ENCODE results near the gene MRPL24. TPM values are rescaled to one million over a fixed set of nuclear protein-coding genes. Genes with fewer than 3 reads are reported as not detected.
A peak's percentile ranks its signal among the peaks of the same experiment; 100 is the strongest.

The MRPL24 gene
- polyA plus RNA-seq, 5 donors, result 55.1 to 62.1 (median 56.8) TPM

DNA sequence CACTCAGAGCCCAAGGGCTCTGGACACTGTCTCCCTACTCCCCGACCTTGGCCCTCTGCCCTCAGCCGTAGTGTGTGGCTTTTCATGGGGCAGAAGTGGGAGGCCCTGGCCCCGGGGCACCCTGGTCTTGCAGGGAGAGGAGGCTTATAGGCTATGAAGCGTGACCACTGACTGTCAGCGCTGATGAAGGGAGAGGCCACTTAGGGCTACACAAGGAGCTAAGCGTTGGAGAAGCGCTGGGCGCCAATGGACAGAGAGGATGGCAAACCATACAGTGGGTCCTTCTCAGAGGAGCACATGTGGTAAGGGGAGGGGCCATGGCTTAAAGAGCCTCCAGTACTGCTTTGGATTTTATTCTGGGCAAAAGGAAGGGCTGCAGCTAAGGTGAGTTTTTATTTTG is 43.4 kb downstream of the MRPL24 start:
- DNase-seq, result no peak

GRCh38 chr1:156696755-156697154 is 44.1 kb downstream of the MRPL24 start:
- DNase-seq, result no peak

GRCh38 chr1:156694690-156694962 is 46.3 kb downstream of the MRPL24 start:
- no peak for DNase-seq

DNA sequence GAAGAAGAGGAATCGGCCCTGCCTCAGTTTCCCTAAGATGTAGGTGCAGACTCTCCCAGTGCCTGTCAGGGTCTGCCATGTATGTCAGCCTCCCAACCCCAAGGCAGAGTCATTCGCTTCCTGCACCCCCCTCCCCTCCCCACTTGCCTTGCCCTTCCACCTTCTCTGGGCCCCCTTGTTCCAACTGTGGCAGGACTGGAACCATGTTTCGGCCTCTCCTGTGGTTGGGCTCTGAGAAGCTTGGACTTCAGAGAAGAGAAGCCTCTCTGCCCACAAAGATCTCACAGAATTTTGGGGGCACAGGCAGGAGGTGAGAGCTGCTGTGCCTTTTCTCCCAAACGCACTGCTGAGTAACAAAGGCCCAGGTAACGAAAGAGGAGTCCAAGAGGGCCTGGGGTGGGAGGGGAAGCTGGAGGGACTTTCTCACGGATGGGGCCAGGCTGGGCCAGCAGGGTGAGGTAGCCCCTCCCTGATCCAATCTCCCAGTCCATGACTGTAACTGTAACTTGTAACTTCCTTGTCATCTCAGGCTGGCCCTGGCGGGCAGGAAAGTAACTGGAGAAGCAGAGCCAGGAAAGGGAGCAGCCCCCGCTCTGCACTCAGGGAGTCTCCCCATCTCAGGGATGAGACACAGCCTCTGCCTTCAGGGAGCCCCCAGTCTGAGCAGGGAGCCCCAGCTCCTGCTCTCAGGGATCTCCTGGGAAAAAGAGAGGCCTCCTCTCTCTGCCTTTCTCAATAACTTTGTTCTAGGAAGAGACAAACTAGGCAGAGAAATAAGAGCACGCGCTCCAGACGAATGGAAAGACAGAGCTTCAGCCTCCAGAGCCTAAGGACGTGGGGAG is 46.8 kb downstream of the MRPL24 start:
- no peak for DNase-seq

DNA sequence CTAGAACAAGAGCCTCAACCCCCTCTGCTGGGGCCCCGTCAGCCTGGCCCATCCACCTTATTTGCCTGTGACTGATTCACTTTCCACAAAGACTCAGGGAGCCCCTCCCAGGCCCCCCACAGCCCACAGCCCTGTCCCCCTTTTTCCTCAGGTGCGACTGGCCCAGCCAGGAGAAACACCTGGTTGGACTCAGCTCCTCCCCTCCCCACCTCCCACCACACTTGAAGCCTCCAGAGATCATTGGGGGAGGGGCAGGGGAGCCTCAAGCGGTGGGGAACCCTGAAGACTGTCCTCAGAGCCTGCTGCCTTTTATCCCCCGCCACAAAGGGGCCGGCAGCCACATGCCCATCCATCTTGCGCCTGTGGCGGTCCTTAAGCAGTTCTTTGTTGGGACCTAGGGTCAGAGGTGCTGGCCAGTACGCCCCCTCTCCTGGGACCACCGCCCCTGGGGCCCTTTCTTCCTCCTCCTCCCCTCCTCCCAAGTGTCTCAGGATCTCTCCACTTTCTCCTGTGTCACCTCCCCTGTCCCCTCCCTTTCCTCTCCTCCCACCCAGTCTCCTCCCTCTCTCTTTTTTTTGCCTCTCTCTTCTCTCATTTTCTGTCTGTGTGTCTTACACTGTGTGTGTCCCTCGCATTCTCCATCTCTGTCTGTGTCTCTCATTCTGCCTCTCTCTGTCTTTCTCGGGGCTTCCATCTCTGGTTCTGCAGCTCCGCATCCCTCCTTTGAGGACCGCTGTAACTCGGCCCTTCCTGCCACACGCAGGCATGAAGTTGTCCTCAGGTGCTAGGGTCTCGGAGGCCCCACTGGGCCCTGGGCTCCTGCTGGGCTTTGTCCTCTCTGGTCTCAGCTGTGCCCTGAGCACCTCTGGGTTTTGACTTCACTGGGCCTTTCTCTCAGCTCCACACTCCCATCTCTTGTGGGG is 47.7 kb downstream of the MRPL24 start:
- peak; percentile 70 to 72 for DNase-seq

GRCh38 chr1:156692441-156692924 is 48.4 kb downstream of the MRPL24 start:
- DNase-seq, result no peak

DNA sequence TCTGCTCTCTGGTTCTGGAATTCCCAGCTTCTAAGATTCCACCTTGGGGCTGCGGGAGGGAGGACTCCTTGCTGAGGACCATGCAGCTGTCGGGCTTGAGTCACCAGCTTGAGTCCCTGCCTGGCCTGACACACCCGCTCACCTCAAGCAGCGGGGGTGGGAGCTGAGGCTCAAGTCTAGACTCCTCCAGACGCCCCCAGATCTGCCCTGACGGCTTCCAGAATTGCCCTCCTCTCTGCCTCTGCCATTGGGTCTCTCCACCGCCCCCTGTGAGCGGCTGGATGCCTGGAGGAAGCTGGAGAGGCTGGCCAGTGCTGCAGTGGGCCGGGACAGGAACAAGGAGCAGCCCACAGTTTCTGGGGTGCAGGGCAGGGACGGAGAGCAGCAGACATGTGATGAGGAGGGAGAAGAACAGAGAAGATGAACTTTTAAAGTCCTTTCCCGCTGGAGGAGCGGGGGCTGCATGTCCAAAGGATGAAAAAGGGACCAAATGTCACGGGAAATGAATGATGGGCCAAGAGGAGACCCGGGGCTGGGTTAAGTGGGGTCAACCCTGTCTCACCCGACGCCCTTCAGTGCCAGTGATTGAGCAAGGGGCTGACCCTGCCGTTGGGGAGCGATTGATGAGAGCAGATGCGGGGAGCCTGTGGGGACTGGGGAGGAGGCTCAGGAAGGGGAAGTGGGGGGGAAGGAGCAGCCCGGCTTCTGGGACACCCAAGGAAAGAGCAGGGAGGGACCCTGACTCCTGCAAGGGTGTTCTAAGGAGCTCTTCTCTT is 49.0 kb downstream of the MRPL24 start:
- no peak for DNase-seq

GRCh38 chr1:156691191-156691590 is 49.7 kb downstream of the MRPL24 start:
- DNase-seq, result no peak

DNA sequence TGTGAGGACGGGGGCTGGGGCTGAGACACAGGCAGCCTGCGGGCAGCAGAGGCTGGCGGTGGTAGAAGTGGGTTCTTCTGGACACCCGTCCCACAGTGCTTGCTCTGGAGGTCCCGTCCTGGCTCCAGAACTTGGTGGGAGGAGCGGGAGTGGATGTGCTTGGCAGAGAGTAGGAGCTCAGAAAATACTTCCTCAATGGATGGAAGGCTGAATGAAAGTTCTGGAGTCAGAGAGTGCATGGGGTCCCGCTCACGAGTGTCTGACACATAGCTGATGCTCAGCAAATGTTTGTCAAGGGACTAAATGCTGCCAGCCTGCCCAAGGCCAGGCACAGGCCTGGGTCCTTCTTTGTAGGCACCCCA is 50.2 kb downstream of the MRPL24 start:
- no peak for DNase-seq

DNA sequence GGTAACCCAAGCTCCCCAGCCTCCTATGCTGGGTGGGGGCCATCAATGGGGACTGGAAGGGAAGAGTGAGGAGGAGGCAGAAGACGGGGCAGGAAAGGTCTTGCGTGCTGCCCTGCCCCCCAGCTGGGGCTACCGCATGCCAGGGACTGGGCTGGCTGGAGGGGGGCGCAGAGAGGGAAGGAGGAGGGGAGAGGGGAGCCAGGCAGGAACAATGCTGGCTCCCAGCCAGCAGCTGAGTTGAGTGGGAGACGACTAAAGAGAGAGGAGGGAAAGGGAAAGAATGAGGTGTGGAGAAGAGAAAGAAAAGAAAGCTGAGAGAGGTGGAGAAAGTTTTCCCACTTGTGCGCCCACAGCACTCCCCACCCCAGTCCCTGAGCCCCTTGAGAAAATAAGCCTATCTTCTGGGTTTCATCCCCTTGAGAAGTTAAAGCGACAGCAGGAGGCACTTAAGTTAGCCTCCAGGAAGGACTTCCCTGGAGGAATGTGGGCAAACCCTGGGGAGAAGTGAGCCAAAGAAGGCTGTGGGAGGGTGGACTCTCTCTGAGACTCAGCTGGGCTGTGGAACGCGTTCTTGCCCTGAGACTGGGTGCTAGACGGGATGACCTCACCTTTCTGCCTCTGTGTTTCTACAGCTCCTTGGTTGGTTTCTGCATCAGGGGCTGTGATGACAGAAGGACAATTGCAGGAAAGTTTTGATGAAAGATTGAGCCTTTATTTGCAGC is 50.8 kb downstream of the MRPL24 start:
- DNase-seq, result peak in 1 of 2 donors; percentile 45

DNA sequence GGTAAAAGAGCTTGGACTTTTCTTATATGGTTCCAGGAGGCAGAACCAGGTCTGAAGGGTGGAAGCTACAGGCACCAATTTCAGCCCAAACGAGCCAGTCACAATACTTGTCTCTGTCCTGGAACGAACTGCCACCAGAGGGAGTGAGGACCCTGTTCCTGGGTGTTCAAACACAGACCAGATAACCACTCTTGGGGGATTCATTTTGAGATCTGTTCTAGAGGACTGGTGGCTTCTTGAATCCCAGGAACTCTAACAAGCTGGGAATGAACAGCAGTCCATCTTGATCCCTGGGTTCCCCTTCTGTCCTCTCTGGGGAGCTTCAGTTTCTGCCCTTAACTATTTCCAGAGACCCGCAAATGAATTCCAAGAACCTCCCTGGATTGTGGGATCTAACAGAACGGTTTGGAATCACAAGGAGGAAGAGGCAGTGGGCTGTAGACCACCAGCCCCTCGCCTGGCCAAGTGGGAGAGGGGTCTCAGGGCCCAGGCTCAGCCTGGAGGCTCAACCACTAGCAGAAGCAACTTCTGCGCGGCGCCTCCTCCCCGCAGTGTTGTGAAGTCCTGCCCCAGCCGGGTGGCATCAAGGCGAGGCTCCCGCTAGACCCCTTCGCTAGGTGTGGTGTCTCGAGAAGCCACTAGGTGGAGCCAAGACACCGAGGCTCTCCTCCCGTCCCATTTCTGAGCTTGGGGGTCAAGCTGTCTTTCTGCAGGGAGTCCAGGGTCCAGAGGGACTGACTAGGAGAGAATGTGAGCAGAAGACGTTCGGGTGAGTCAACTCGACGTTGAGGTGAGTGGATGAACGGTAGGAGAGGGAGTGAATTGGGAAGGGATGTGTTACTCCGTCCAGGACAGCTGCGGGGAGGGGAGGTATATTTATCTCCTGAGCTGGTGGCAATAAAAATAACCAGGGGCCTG is 51.6 kb downstream of the MRPL24 start:
- peak; percentile 82 to 88 for DNase-seq

Other genes starting within 250 kb of the MRPL24 start
- 10 to 100 TPM; 20.3 to 38.1 (median 29.4) TPM for gene MEF2D, start 240.3 kb downstream of the MRPL24 start, polyA plus RNA-seq (ENCODE audit: insufficient read depth in 1 of 5, insufficient read length in 5 of 5, low replicate concordance in 1 of 5)
- 10 to 100 TPM in 4 of 5 donors, 1 to 10 TPM in 1; 9.7 to 26.3 (median 16.4) TPM for gene IQGAP3, start 168.5 kb downstream of the MRPL24 start, polyA plus RNA-seq (ENCODE audit: insufficient read depth in 1 of 5, insufficient read length in 5 of 5, low replicate concordance in 1 of 5)
- under 1 TPM in 3 of 5 donors, not detected in 2; 0.08 to 0.27 (median 0.21) TPM for gene TTC24, start 161.4 kb downstream of the MRPL24 start, polyA plus RNA-seq (ENCODE audit: insufficient read depth in 1 of 5, insufficient read length in 5 of 5, low replicate concordance in 1 of 5)
- gene NAXE, start 149.3 kb downstream of the MRPL24 start, polyA plus RNA-seq (ENCODE audit: insufficient read depth in 1 of 5, insufficient read length in 5 of 5, low replicate concordance in 1 of 5), result 10 to 100 TPM; 43.2 to 70.0 (median 51.7) TPM
- gene GPATCH4, start 139.6 kb downstream of the MRPL24 start, polyA plus RNA-seq (ENCODE audit: insufficient read depth in 1 of 5, insufficient read length in 5 of 5, low replicate concordance in 1 of 5), result 10 to 100 TPM; 26.3 to 33.2 (median 30.6) TPM
- gene HAPLN2, start 121.7 kb downstream of the MRPL24 start, polyA plus RNA-seq (ENCODE audit: insufficient read depth in 1 of 5, insufficient read length in 5 of 5, low replicate concordance in 1 of 5), result under 1 TPM in 3 of 5 donors, not detected in 2; 0.33 to 0.39 (median 0.33) TPM
- gene BCAN, start 99.0 kb downstream of the MRPL24 start, polyA plus RNA-seq (ENCODE audit: insufficient read depth in 1 of 5, insufficient read length in 5 of 5, low replicate concordance in 1 of 5), result 1 to 10 TPM in 1 of 5 donors, under 1 TPM in 4; 0.40 to 1.0 (median 0.46) TPM
- gene NES, start 63.7 kb downstream of the MRPL24 start, polyA plus RNA-seq (ENCODE audit: insufficient read depth in 1 of 5, insufficient read length in 5 of 5, low replicate concordance in 1 of 5), result 10 to 100 TPM; 49.2 to 97.6 (median 56.4) TPM
- gene CRABP2, start 35.5 kb downstream of the MRPL24 start, polyA plus RNA-seq (ENCODE audit: insufficient read depth in 1 of 5, insufficient read length in 5 of 5, low replicate concordance in 1 of 5), result 100 to 1,000 TPM in 4 of 5 donors, 10 to 100 TPM in 1; 74.4 to 168 (median 119) TPM
- 10 to 100 TPM; 30.4 to 42.0 (median 36.8) TPM for gene METTL25B, start 12.6 kb downstream of the MRPL24 start, polyA plus RNA-seq (ENCODE audit: insufficient read depth in 1 of 5, insufficient read length in 5 of 5, low replicate concordance in 1 of 5)
- 10 to 100 TPM; 37.2 to 41.4 (median 39.3) TPM for gene ISG20L2, start 12.3 kb downstream of the MRPL24 start, polyA plus RNA-seq (ENCODE audit: insufficient read depth in 1 of 5, insufficient read length in 5 of 5, low replicate concordance in 1 of 5)
- 100 to 1,000 TPM; 224 to 268 (median 246) TPM for gene HDGF, start 10.6 kb upstream of the MRPL24 start, polyA plus RNA-seq (ENCODE audit: insufficient read depth in 1 of 5, insufficient read length in 5 of 5, low replicate concordance in 1 of 5)
- gene PRCC, start 26.4 kb upstream of the MRPL24 start, polyA plus RNA-seq (ENCODE audit: insufficient read depth in 1 of 5, insufficient read length in 5 of 5, low replicate concordance in 1 of 5), result 100 to 1,000 TPM in 3 of 5 donors, 10 to 100 TPM in 2; 95.0 to 105 (median 100) TPM
- gene SH2D2A, start 75.8 kb upstream of the MRPL24 start, polyA plus RNA-seq (ENCODE audit: insufficient read depth in 1 of 5, insufficient read length in 5 of 5, low replicate concordance in 1 of 5), result under 1 TPM; 0.46 to 0.88 (median 0.55) TPM
- gene INSRR, start 118.0 kb upstream of the MRPL24 start, polyA plus RNA-seq (ENCODE audit: insufficient read depth in 1 of 5, insufficient read length in 5 of 5, low replicate concordance in 1 of 5), result under 1 TPM in 3 of 5 donors, not detected in 2; 0.03 to 0.12 (median 0.05) TPM
- under 1 TPM; 0.10 to 0.21 (median 0.18) TPM for gene NTRK1, start 119.8 kb upstream of the MRPL24 start, polyA plus RNA-seq (ENCODE audit: insufficient read depth in 1 of 5, insufficient read length in 5 of 5, low replicate concordance in 1 of 5)
- 10 to 100 TPM; 21.9 to 34.1 (median 27.9) TPM for gene PEAR1, start 152.6 kb upstream of the MRPL24 start, polyA plus RNA-seq (ENCODE audit: insufficient read depth in 1 of 5, insufficient read length in 5 of 5, low replicate concordance in 1 of 5)
- 1 to 10 TPM in 4 of 5 donors, under 1 TPM in 1; 0.81 to 5.6 (median 3.6) TPM for gene LRRC71, start 179.5 kb upstream of the MRPL24 start, polyA plus RNA-seq (ENCODE audit: insufficient read depth in 1 of 5, insufficient read length in 5 of 5, low replicate concordance in 1 of 5)

Measured in right lung (tissue), 5 donors.